ENCODE data around the gene SLC38A10. TPM values are rescaled to one million over a fixed set of nuclear protein-coding genes. Genes with fewer than 3 reads are reported as not detected.

SLC38A10 gene
- total and polyA plus RNA-seq, 2 of the 13 experiments (the other 11 are each of a cell fraction or from before 2014, with no cell fraction given) = 23.4 to 55.8 TPM

DNA sequence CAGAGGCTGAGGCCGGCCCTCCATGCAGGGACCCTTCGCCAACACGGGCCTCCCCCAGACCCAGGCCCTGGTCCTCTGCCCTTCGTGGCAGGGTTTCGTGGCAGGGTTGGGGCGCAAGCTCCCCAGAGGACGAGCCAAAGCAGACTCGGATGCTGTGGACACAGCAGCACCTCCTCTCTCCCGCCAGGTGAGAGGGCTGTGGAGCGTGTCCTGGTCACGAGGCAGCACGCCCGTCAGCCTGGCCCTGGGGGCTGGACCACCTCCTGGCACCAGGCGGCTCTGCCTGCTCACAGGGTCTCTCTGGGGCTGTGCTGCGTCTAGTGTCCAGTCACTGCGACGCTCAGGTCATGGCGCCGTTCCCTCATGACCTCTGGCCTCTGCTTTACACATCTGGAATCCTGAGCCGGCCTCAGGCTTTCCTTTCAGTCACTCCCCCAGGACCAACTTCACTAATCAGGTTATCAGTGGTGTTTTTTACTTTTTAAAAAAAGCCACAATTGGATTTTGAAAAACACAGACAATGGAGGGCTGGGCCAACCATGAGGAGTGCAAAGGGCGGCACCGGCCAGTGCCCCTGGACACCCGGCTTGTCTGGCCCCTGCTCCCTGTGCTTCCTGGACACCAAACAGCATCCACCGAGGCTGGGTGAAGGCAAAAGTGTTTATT is 50.6 kb downstream of the SLC38A10 start (continued):
- TF ChIP-seq ZNF496 (CRISPR knock-in tag; IDR thresholded peaks at IDR 0.05; ENCODE audit: insufficient replicate concordance) (no peak), ZNF333 (CRISPR knock-in tag; IDR thresholded peaks at IDR 0.05; ENCODE audit: borderline replicate concordance) (no peak), ZSCAN29 (CRISPR knock-in tag; conservative IDR thresholded peaks at IDR 0.05) (no peak), ZNF552 (CRISPR knock-in tag; IDR thresholded peaks at IDR 0.05; ENCODE audit: borderline replicate concordance) (no peak), RCOR2 (CRISPR knock-in tag; IDR thresholded peaks at IDR 0.05) (no peak), ZNF605 (CRISPR knock-in tag; IDR thresholded peaks at IDR 0.05) (no peak), HNRNPL (IDR thresholded peaks at IDR 0.05; ENCODE audit: low read depth, low read length) (no peak), SUZ12 (IDR thresholded peaks at IDR 0.05; ENCODE audit: low read depth, low read length) (no peak), EHMT2 (IDR thresholded peaks at IDR 0.05; ENCODE audit: borderline replicate concordance, low read depth, low read length) (no peak), NFKB2 (CRISPR knock-in tag; IDR thresholded peaks at IDR 0.05; ENCODE audit: borderline replicate concordance) (peak; percentile 67; the same call in 1 of the 2 replicates), IRX3 (CRISPR knock-in tag; IDR thresholded peaks at IDR 0.05; ENCODE audit: borderline replicate concordance, low read depth) (no peak), EZH2 (conservative IDR thresholded peaks at IDR 0.05; ENCODE audit: low read depth, low read length) (no peak), ZNF530 (CRISPR knock-in tag; IDR thresholded peaks at IDR 0.05; ENCODE audit: low read depth) (no peak), SALL1 (CRISPR knock-in tag; IDR thresholded peaks at IDR 0.05) (peak; percentile 28; the same call in 1 of the 2 replicates), HES4 (CRISPR knock-in tag; IDR thresholded peaks at IDR 0.05; ENCODE audit: borderline replicate concordance) (0 out of 2 replicates have a peak, but pooled peaks have one; percentile 21), NR1H2 (CRISPR knock-in tag; IDR thresholded peaks at IDR 0.05; ENCODE audit: borderline replicate concordance, low read depth) (no peak), ZNF205 (CRISPR knock-in tag; IDR thresholded peaks at IDR 0.05) (no peak), ZNF33B (CRISPR knock-in tag; IDR thresholded peaks at IDR 0.05) (no peak), CC2D1A (CRISPR knock-in tag; IDR thresholded peaks at IDR 0.05) (no peak), ZZZ3 (CRISPR knock-in tag; IDR thresholded peaks at IDR 0.05; ENCODE audit: borderline replicate concordance) (no peak), HDAC1 (CRISPR knock-in tag; IDR thresholded peaks at IDR 0.05) (no peak), KDM6A (CRISPR knock-in tag; IDR thresholded peaks at IDR 0.05; ENCODE audit: low read depth) (no peak), DNMT3B (CRISPR knock-in tag; conservative IDR thresholded peaks at IDR 0.05) (no peak), SP2 (CRISPR knock-in tag; IDR thresholded peaks at IDR 0.05) (no peak), ZFP36L2 (CRISPR knock-in tag; IDR thresholded peaks at IDR 0.05) (no peak), MED13 (CRISPR knock-in tag; IDR thresholded peaks at IDR 0.05) (no peak)
- TF ChIP-seq, protein P1, sequence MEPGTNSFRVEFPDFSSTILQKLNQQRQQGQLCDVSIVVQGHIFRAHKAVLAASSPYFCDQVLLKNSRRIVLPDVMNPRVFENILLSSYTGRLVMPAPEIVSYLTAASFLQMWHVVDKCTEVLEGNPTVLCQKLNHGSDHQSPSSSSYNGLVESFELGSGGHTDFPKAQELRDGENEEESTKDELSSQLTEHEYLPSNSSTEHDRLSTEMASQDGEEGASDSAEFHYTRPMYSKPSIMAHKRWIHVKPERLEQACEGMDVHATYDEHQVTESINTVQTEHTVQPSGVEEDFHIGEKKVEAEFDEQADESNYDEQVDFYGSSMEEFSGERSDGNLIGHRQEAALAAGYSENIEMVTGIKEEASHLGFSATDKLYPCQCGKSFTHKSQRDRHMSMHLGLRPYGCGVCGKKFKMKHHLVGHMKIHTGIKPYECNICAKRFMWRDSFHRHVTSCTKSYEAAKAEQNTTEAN (CRISPR knock-in tag; conservative IDR thresholded peaks at IDR 0.05) = no peak
- TF ChIP-seq, protein P2, sequence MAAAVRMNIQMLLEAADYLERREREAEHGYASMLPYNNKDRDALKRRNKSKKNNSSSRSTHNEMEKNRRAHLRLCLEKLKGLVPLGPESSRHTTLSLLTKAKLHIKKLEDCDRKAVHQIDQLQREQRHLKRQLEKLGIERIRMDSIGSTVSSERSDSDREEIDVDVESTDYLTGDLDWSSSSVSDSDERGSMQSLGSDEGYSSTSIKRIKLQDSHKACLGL (CRISPR knock-in tag; IDR thresholded peaks at IDR 0.05) = no peak
- TF ChIP-seq, protein P3, sequence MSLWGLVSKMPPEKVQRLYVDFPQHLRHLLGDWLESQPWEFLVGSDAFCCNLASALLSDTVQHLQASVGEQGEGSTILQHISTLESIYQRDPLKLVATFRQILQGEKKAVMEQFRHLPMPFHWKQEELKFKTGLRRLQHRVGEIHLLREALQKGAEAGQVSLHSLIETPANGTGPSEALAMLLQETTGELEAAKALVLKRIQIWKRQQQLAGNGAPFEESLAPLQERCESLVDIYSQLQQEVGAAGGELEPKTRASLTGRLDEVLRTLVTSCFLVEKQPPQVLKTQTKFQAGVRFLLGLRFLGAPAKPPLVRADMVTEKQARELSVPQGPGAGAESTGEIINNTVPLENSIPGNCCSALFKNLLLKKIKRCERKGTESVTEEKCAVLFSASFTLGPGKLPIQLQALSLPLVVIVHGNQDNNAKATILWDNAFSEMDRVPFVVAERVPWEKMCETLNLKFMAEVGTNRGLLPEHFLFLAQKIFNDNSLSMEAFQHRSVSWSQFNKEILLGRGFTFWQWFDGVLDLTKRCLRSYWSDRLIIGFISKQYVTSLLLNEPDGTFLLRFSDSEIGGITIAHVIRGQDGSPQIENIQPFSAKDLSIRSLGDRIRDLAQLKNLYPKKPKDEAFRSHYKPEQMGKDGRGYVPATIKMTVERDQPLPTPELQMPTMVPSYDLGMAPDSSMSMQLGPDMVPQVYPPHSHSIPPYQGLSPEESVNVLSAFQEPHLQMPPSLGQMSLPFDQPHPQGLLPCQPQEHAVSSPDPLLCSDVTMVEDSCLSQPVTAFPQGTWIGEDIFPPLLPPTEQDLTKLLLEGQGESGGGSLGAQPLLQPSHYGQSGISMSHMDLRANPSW (CRISPR knock-in tag; IDR thresholded peaks at IDR 0.05; ENCODE audit: borderline replicate concordance) = no peak

Measured in HepG2 (cell line).